ENCODE results near the gene CD209.

Gene CD209

GRCh38 chr19:7742575-7742974 is 4.8 kb downstream of the CD209 start:
- intact Hi-C loops (cut with DNase I) = no loop called here
- DNase-seq = no peak

GRCh38 chr19:7740682-7741054 is 6.7 kb downstream of the CD209 start:
- intact Hi-C loops (cut with DNase I) = no loop called here
- no peak for DNase-seq

DNA sequence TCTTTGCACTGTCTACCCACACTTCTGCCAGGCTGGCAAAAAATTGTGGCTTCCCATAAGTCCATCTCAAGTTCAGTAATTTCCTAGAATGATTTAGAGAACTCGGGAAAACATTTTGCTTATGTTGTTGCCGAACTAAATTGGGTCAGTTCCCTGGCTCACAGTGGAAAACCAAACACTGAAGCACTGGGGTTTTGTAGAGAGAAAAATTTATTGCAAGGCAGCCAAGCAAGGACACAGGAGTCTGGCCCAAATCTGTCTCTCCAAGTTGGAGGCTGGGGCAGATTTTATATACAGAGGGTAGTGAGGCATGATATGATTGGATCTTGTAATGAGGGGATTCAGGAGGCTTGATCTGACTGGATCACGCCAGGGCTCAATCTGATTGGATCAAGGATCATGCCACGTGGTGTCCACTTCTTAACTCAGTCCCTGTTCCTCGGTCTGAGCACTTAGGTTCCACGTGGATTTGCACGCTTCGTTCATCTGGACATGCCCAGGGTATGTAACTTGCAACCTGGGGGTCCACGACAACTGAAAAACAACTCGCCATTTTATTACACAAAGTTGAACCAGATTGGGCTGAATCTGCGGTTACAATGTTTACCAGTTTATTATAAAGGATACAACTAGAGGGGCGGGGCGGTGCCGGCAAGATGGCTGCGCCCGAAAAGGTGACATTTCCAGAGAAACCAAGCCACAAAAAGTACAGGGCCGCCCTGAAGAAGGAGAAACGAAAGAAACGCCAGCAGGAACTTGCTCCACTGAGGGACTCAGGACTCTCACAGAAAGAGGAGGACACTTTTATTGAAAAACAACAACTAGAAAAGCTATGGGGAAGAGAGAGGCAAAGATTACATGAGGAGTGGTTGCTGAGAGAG is 7.3 kb downstream of the CD209 start:
- intact Hi-C loops (cut with DNase I) = no loop called here
- no peak for DNase-seq

DNA sequence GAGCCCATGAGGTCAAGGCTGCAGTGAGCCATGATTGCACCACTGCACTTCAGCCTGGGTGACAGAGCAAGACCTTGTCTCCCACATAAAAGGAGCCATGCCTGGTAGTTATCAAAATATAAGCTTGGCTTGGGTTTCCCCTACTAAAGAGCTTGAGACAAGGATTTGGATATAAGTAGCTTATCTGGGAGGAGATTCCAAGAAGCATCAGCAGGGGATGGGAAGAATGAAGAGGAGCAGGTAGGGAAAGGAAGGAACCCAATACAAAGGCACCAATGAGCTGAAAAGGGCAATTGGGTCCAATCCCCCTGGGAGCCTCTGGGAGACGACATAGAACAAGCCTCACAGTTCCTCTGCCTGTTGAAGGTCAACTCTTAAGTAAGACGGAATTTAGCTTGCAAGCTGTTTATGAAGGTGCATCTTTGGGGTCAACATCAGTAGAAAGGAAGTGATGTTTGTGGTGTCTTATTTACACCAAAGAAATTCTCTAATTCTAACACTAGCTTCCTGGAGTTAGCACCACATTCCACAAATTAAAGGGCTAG is 8.1 kb downstream of the CD209 start:
- intact Hi-C loops (cut with DNase I) = no loop called here
- DNase-seq = no peak

DNA sequence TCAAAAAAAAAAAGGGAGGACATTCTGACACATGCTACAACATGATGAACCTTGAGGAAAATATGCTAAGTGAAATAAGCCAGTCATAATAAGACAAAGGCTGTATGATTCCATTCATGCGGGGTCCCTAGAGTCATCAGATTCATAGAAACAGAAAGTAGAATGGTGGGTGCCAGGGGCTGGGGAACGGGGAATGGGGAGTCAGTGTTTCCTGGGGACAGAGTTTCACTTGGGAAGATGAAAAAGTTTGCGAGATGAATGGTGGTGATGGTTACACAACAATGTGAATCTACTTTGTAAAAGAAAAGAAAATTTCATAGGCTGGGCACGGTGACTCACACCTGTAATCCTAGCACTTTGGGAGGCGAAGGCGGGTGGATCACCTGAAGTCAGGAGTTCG is 9.3 kb downstream of the CD209 start:
- intact Hi-C loops (cut with DNase I) = no loop called here
- no peak for DNase-seq

- no peak for DNase-seq
- intact Hi-C loops (cut with DNase I) = no loop called here
Measured at GRCh38 chr19:7737215-7737614, 10.1 kb downstream of the CD209 start.

DNA sequence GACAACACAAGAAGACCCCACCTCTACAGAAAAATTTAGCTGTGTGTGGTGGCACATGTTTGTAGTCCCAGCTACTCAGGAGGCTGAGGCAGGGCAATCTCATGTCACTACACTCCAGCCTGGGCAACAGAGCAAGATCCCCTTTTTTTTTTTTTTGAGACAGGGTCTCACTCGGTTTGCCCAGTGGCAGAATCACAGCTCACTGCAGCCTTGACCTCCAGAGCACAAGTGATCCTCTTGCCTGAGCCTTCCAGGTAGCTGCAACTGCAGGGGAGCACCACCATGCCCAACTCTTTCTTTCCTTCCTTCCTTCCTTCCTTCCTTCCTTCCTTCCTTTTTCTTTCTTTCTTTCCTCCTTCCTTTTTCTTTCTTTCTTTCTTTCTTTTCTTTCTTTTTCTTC is 11.2 kb downstream of the CD209 start:
- intact Hi-C loops (cut with DNase I) = no loop called here
- no peak for DNase-seq

GRCh38 chr19:7734220-7735203 is 12.8 kb downstream of the CD209 start:
- peak in 2 of 42 donors; percentile 6 to 7 for DNase-seq
- intact Hi-C loops (cut with DNase I) = no loop called here

DNA sequence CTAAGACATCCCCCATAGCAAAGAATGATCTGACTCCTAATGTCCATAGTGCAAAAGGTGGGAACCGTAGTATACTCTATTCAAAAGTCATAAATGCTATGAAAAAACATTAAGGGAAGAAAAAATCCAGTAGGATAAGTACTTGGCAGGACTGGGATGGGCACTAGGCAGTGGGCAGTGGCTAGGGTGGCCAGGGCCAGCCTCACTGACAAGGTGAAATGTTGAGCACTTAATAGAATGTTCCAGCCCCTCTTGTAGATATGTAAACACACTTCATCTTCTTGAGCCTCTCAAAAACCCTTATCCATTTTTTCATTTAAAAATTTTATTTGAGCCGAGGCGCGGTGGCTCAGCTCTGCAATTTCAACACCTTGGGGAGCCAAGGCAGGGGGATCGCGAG is 14.0 kb downstream of the CD209 start:
- intact Hi-C loops (cut with DNase I) = no loop called here
- no peak for DNase-seq

GRCh38 chr19:7732045-7732444 is 15.3 kb downstream of the CD209 start, which contains the start of gene CLEC4G:
CLEC4G (minus strand) TSS chr19:7732110; CDS start chr19:7732102, 8 bp downstream.
- no peak for DNase-seq
- intact Hi-C loops (cut with DNase I) = no loop called here

GRCh38 chr19:7731615-7732014 is 15.7 kb downstream of the CD209 start:
- intact Hi-C loops (cut with DNase I) = no loop called here
- DNase-seq = no peak

DNA sequence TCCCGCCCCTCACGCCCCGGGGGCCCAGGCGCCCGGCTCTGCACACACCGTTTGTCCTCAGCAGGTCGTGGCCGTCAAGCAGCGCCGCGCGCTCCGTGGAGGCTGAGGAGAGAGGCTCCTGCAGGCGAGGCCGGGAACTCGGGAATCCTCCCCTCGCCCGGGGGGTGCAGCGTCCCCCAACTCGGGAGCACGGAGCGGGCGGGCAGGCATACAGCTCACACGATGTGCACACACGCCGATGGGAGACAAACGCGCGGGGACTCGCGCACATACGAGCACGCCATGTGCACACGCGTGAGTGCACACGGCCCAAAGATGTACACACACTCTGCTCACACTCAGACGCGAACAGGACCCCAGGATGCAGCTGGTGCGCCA is 16.1 kb downstream of the CD209 start:
- DNase-seq = no peak

GRCh38 chr19:7730286-7731217 is 16.8 kb downstream of the CD209 start:
- DNase-seq = peak in 12 of 42 donors; percentile 5 to 38 (median 23)

More for the DNA sequence above, 16.1 kb downstream of the CD209 start:
- intact Hi-C loops (cut with DNase I) = no loop called here

GRCh38 chr19:7729831-7730285 is 17.5 kb downstream of the CD209 start:
- intact Hi-C loops (cut with DNase I) = no loop called here
- DNase-seq = no peak

More at GRCh38 chr19:7730286-7731217, 16.8 kb downstream of the CD209 start:
- intact Hi-C loops (cut with DNase I) = no loop called here

DNA sequence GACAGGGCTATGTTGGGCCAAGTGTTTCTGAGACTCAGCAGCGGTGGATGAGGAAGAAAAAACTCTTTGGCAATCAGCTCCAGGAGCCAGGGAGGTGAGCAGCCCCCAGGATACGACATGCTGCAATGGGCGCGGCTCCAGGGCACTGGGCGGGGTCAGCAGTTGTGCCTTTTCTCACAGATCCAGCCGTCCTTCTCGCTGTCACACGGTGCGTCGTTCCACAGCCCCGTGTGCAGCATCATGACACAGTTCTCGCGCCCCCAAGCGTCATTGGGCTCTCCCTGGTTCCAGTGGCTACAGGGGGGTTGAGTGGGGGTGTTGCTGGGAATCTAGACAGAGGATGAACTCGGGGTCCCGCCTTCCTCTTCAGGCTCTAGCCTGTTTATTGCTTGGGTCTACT is 18.1 kb downstream of the CD209 start:
- no peak for DNase-seq
- intact Hi-C loops (cut with DNase I) = no loop called here

GRCh38 chr19:7725791-7726190 is 21.5 kb downstream of the CD209 start:
- intact Hi-C loops (cut with DNase I) = no loop called here
- DNase-seq = no peak

DNA sequence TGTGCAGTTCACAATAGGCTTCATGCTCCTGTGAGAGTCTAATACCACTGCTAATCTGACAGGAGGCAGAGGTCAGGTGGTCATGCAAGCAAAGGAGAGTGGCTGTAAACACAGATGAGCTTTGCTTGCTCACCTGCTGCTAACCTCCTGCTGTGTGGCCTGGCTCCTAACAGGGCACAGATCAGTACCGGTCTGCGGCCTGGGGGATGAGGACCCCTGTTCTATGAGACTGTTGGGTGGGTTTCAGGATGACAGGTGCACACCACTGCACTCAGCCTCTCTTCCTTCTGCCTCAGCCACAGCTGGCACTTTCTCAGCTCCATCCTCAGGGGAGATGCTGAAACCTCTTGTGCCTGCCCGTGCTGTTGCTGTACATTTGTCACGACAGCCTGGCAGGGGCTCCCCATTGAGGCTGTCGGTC is 25.1 kb downstream of the CD209 start:
- intact Hi-C loops (cut with DNase I) = no loop called here
- no peak for DNase-seq

- no peak for DNase-seq
- intact Hi-C loops (cut with DNase I) = no loop called here
Measured at GRCh38 chr19:7720351-7720750, 27.0 kb downstream of the CD209 start.
